Immature natural killer cell (primary cell): ENCODE results near the gene MAGEA2B. TPM values are rescaled to one million over a fixed set of nuclear protein-coding genes. Genes with fewer than 3 reads are reported as not detected.
"Not testable (repeated sequence)": the region's sequence is repeated elsewhere in the genome, so short reads cannot be mapped to it uniquely, and the experiment has no call there.

ENCODE experiments used
- DNase-seq, 3 donors: peaks; one replicate each; pipeline ENCODE4 v3.0.0; 2022; ENCODE audit warnings: mixed read lengths in 1 of 3
- H3K27ac Mint-ChIP-seq, 6 donors: one replicate each; pipeline ENCODE4 v1.8.0; 2020; ENCODE audit warnings: mixed read lengths in 6 of 6, mild to moderate bottlenecking in 5 of 6, inconsistent platforms in 4 of 6, moderate library complexity in 3 of 6
- H3K27me3 Mint-ChIP-seq, 3 donors: one replicate each; pipeline ENCODE4 v1.8.0; 2020 to 2021; ENCODE audit warnings: low read depth in 3 of 3, mild to moderate bottlenecking in 3 of 3, mixed read lengths in 3 of 3, moderate library complexity in 3 of 3, inconsistent platforms in 1 of 3
- H3K36me3 Mint-ChIP-seq, 3 donors: one replicate each; pipeline ENCODE4 v1.8.0; 2020; ENCODE audit warnings: mixed read lengths in 3 of 3, inconsistent platforms in 2 of 3, mild to moderate bottlenecking in 2 of 3
- H3K4me1 Mint-ChIP-seq, 2 donors: one replicate each; pipeline ENCODE4 v1.8.0; 2020; ENCODE audit warnings: inconsistent platforms in 2 of 2, mild to moderate bottlenecking in 2 of 2, mixed read lengths in 2 of 2, moderate library complexity in 1 of 2
- H3K4me3 Mint-ChIP-seq, 5 donors: one replicate each; pipeline ENCODE4 v1.8.0; 2020; ENCODE audit warnings: mild to moderate bottlenecking in 5 of 5, mixed read lengths in 5 of 5, inconsistent platforms in 3 of 5, moderate library complexity in 3 of 5
- H3K9me3 Mint-ChIP-seq, 6 donors: one replicate each; pipeline ENCODE4 v1.8.0; 2020; ENCODE audit warnings: mild to moderate bottlenecking in 6 of 6, mixed read lengths in 6 of 6, inconsistent platforms in 4 of 6, moderate library complexity in 3 of 6
- polyA plus RNA-seq, 3 donors: library from polyadenylated mRNA; unstranded; fragments of 300-500 nt; fragmentation: Illumina TruSeq; gene quantifications; one replicate each; pipeline ENCODE4 v1.2.3, GENCODE V29; 2021

Gene MAGEA2B, protein sequence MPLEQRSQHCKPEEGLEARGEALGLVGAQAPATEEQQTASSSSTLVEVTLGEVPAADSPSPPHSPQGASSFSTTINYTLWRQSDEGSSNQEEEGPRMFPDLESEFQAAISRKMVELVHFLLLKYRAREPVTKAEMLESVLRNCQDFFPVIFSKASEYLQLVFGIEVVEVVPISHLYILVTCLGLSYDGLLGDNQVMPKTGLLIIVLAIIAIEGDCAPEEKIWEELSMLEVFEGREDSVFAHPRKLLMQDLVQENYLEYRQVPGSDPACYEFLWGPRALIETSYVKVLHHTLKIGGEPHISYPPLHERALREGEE
- not detected for polyA plus RNA-seq

DNA sequence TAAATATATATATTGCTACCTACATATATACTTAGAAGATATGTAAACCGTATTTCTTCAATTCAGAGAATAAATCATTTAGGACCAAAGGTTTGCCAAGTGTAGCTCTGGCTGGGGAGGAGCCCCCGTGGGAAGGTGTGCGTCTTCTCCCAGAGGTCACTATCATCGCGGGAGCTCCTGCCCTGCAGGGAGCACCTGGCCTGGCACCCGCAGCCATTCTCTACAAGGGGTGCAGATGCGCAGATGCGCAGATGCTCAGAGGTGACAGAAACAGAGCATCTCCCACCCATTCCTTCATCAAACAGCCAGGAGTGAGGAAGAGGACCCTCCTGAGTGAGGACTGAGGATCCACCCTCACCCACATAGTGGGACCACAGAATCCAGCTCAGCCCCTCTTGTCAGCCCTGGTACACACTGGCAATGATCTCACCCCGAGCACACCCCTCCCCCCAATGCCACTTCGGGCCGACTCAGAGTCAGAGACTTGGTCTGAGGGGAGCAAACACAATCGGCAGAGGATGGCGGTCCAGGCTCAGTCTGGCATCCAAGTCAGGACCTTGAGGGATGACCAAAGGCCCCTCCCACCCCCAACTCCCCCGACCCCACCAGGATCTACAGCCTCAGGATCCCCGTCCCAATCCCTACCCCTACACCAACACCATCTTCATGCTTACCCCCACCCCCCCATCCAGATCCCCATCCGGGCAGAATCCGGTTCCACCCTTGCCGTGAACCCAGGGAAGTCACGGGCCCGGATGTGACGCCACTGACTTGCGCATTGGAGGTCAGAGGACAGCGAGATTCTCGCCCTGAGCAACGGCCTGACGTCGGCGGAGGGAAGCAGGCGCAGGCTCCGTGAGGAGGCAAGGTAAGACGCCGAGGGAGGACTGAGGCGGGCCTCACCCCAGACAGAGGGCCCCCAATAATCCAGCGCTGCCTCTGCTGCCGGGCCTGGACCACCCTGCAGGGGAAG is at the start of gene MAGEA2B:
MAGEA2B (plus strand) TSS at position 814 of the 973 bp plus-strand sequence. CDS start 2,479 bp downstream, outside the sequence.
- not testable (repeated sequence) for H3K9me3 Mint-ChIP-seq, DNase-seq, H3K4me3 Mint-ChIP-seq

DNA sequence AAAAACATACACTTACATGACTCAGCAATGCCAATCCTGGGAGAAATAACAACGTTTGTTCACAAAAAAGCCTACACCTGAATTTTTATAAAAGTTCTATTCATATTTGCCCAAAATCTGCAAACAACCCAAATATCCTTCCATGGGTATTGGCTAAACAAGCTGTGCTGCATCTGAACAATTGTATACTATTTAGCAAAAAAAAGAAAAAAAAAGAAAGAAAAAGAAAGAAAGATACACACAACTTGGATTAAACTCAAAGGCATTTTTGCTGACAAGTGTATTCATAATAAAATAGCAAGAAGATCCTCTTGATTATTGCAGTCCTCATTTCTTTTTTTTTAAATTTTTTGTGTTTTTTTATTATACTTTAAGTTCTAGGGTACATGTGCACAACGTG is 40.3 kb upstream of the MAGEA2B start:
- H3K4me1 Mint-ChIP-seq, result no peaks in the 10 kb centered on the region
- H3K36me3 Mint-ChIP-seq, result no peaks in the 10 kb centered on the region
- no peak for DNase-seq
- peaks cover 1 to 15% (median 2%) of the 10 kb centered on the region in 3 donors for H3K27me3 Mint-ChIP-seq
- H3K27ac Mint-ChIP-seq, result no peak overlapping the region
- peaks cover 0 to 1% (median 0%) of the 10 kb centered on the region in 6 donors for H3K9me3 Mint-ChIP-seq
- no peak overlapping the region for H3K4me3 Mint-ChIP-seq

More for the DNA sequence above, at the start of gene MAGEA2B:
- not testable (repeated sequence) for H3K4me1 Mint-ChIP-seq, H3K27ac Mint-ChIP-seq, H3K36me3 Mint-ChIP-seq, H3K27me3 Mint-ChIP-seq

DNA sequence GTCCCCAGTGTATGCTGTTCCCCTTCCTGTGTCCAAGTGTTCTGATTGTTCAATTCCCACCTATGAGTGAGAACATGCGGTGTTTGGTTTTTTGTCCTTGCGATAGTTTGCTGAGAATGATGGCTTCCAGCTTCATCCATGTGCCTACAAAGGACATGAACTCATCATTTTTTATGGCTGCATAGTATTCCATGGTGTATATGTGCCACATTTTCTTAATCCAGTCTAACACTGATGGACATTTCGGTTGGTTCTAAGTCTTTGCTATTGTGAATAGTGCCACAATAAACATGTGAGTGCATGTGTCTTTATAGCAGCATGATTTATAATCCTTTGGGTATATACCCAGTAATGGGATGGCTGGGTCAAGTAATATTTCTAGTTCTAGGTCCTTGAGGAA is 39.8 kb upstream of the MAGEA2B start:
- not testable (repeated sequence) for H3K36me3 Mint-ChIP-seq, H3K27ac Mint-ChIP-seq, H3K4me1 Mint-ChIP-seq, H3K9me3 Mint-ChIP-seq, DNase-seq, H3K4me3 Mint-ChIP-seq
- H3K27me3 Mint-ChIP-seq, result peaks cover 1 to 15% (median 2%) of the 10 kb centered on the region in 3 donors

DNA sequence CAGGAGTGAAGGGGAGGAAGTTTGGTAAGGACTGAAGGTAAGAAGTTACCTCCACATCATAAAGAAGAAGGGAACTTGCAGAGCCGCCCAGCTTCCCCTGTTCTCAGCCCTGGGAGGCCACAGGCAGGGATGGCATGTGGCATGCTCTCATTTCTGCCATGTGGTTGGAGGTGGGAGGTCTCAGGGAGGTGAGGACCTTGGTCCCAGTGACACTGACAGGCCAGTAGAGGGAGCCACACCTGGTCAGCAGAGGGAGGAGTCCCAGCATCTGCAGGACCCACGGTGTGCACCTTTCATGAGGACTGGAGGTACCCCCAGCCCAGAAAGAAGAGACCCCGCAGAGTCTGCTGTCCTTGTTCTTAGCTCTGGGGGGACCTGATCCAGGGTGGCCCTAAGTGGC is 33.4 kb upstream of the MAGEA2B start:
- not testable (repeated sequence) for DNase-seq, H3K9me3 Mint-ChIP-seq, H3K4me1 Mint-ChIP-seq, H3K4me3 Mint-ChIP-seq, H3K27ac Mint-ChIP-seq, H3K27me3 Mint-ChIP-seq, H3K36me3 Mint-ChIP-seq

DNA sequence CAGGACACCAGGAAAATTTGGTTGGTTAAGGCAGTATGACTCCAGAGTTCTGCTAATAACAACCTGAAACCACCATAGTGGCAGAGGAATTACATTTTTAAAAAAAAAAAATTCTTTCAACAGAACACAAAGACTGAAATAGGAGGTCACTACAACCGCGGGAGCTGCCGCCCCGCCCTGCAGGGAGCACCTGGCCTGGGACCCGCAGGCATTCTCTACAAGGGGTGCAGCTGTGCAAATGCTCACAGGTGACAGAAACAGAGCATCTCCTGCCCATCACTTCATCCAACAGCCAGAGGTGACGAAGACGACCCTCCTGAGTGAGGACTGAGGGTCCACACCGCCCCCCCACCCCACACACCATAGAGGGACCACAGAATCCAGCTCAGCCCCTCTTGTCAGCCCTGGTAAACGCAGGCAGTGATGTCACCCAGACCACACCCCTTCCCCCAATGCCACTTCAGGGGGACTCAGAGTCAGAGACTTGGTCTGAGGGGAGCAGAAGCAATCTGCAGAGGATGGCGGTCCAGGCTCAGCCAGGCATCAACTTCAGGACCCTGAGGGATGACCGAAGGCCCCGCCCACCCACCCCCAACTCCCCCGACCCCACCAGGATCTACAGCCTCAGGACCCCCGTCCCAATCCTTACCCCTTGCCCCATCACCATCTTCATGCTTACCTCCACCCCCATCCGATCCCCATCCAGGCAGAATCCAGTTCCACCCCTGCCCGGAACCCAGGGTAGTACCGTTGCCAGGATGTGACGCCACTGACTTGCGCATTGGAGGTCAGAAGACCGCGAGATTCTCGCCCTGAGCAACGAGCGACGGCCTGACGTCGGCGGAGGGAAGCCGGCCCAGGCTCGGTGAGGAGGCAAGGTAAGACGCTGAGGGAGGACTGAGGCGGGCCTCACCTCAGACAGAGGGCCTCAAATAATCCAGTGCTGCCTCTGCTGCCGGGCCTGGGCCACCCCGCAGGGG is 16.2 kb upstream of the MAGEA2B start, which contains the start of gene MAGEA3:
MAGEA3 (plus strand) TSS at position 843 of the 980 bp plus-strand sequence. CDS start 2,039 bp downstream, outside the sequence.
- H3K9me3 Mint-ChIP-seq, result not testable (repeated sequence)

DNA sequence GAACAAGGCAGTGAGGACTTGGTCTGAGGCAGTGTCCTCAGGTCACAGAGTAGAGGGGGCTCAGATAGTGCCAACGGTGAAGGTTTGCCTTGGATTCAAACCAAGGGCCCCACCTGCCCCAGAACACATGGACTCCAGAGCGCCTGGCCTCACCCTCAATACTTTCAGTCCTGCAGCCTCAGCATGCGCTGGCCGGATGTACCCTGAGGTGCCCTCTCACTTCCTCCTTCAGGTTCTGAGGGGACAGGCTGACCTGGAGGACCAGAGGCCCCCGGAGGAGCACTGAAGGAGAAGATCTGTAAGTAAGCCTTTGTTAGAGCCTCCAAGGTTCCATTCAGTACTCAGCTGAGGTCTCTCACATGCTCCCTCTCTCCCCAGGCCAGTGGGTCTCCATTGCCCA is 14.0 kb upstream of the MAGEA2B start:
- H3K36me3 Mint-ChIP-seq, H3K27me3 Mint-ChIP-seq, H3K9me3 Mint-ChIP-seq, H3K27ac Mint-ChIP-seq, H3K4me3 Mint-ChIP-seq, DNase-seq, H3K4me1 Mint-ChIP-seq: not testable (repeated sequence)

More for the DNA sequence above, 16.2 kb upstream of the MAGEA2B start, which contains the start of gene MAGEA3:
- not testable (repeated sequence) for H3K27me3 Mint-ChIP-seq, H3K4me3 Mint-ChIP-seq, H3K27ac Mint-ChIP-seq, DNase-seq, H3K36me3 Mint-ChIP-seq, H3K4me1 Mint-ChIP-seq

DNA sequence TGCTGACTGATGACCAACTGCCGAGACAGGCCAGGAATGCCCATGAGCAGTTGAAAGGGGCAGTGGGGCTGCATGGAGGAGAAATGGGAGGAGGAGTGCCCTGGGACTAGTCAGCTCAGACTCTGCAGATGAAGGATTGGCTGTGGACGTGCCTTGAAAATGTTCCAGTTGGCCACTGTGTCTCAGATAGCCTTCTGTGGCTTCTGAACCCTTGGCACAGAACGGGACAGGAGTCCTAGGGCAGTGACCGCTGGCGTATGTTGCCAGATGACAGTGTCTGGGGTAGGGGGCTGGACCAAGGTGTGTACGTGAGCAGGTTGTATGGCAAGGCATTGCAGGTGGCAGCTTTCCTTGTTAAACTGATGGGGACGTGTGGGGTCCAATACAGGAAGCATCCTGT is 7.9 kb upstream of the MAGEA2B start:
- not testable (repeated sequence) for H3K4me3 Mint-ChIP-seq, H3K36me3 Mint-ChIP-seq, H3K4me1 Mint-ChIP-seq, DNase-seq, H3K9me3 Mint-ChIP-seq, H3K27me3 Mint-ChIP-seq, H3K27ac Mint-ChIP-seq

DNA sequence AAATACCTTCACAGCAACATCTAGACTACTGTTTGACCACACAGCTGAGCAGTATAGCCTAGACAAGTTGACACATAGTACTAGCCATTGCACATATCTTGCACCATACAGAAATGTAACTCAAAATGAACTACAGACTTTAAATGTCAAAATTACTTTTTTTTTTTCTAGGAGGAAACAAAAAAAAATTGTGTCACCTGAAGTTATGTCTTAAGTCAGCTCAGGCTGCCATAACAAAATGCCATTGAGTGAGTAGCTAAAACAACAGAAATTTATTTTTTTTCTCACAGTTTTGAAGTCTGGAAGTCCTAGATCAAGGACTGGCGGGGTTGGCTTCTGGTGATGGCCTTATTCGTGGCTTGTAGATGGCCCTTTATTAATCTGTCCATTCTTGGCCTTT is 5.3 kb upstream of the MAGEA2B start, which contains the start of gene CSAG2:
CSAG2 (minus strand) TSS at position 101 of the 400 bp plus-strand sequence. CDS start 161 bp downstream, outside the sequence.
- not testable (repeated sequence) for H3K4me1 Mint-ChIP-seq, H3K27ac Mint-ChIP-seq, H3K9me3 Mint-ChIP-seq, H3K36me3 Mint-ChIP-seq, H3K27me3 Mint-ChIP-seq, H3K4me3 Mint-ChIP-seq, DNase-seq

DNA sequence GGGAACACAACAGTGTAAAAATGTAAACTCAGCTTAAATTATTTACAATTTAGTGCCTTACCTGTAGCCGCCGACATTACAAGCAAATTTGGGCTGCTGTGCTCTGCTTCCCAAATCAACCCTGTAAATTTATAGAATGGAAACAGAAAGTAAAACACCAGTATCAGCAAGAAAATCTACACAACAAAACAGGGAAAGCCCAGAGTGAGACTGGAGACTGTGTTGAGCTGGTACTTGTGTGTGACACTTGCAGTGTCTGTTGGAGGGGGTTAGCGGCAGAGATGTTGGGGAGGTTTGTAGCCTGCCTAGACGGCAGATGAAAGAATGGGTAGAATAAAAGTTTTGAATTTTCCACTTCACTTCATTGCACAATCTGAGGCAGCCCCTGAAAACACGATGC is 1.2 kb upstream of the MAGEA2B start:
- not testable (repeated sequence) for H3K27me3 Mint-ChIP-seq, H3K4me1 Mint-ChIP-seq, DNase-seq, H3K27ac Mint-ChIP-seq, H3K9me3 Mint-ChIP-seq, H3K36me3 Mint-ChIP-seq, H3K4me3 Mint-ChIP-seq

DNA sequence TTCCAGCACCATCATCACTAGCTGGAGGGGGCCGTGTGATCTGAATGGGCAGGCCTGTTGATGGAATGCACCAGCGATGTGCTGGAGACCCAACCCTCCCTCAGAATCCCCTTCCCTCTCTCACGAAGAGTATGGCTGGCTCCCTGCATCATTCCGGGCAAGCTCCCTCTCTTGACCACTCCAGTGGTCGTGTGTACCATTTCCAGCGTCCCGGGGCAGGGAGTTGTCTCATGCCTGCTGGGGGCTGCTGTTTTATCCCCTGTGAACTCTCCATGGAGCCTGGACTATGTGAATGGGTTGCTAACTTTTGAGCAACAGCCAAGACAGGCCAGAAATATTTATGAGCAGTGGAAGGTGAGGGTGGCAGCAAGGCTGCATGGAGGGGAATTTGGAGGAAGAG is 11.0 kb downstream of the MAGEA2B start:
- no peak overlapping the region for H3K4me3 Mint-ChIP-seq
- no peak for DNase-seq
- peaks cover 0 to 16% (median 2%) of the 10 kb centered on the region in 3 donors for H3K27me3 Mint-ChIP-seq
- H3K36me3 Mint-ChIP-seq, result no peaks in the 10 kb centered on the region
- no peaks in the 10 kb centered on the region for H3K9me3 Mint-ChIP-seq
- no peak overlapping the region for H3K27ac Mint-ChIP-seq
- no peaks in the 10 kb centered on the region for H3K4me1 Mint-ChIP-seq

DNA sequence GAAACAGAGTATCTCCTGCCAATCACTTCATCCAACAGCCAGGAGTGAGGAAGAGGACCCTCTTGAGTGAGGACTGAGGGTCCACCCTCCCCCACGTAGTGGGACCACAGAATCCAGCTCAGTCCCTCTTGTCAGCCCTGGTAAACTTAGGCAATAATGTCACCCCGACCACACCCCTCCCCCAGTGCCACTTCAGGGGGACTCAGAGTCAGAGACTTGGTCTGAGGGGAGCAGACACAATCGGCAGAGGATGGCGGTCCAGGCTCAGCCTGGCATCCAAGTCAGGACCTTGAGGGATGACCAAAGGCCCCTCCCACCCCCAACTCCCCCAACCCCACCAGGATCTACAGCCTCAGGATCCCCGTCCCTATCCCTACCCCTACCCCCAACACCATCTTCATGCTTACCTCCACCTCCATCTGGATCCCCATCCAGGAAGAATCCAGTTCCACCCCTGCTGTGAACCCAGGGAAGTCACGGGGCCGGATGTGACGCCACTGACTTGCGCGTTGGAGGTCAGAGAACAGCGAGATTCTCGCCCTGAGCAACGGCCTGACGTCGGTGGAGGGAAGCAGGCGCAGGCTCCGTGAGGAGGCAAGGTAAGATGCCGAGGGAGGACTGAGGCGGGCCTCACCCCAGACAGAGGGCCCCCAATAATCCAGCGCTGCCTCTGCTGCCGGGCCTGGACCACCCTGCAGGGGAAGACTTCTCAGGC is 19.0 kb downstream of the MAGEA2B start, which contains the start of the genes CSAG1 and MAGEA12:
CSAG1 (minus strand) TSS at position 461 of the 715 bp plus-strand sequence. CDS start 1,261 bp downstream, outside the sequence.
MAGEA12 (plus strand) TSS at position 497 of the 715 bp plus-strand sequence. CDS start 2,405 bp downstream, outside the sequence.
- Mint-ChIP-seq H3K36me3 (no peaks in the 10 kb centered on the region), H3K27me3 (peaks cover 2 to 3% (median 3%) of the 10 kb centered on the region in 3 donors), H3K27ac (no peak within 1 kb of the TSS), H3K9me3 (no peaks in the 10 kb centered on the region), H3K4me3 (no peak within 1 kb of the TSS), H3K4me1 (no peaks in the 10 kb centered on the region)
- no peak for DNase-seq

DNA sequence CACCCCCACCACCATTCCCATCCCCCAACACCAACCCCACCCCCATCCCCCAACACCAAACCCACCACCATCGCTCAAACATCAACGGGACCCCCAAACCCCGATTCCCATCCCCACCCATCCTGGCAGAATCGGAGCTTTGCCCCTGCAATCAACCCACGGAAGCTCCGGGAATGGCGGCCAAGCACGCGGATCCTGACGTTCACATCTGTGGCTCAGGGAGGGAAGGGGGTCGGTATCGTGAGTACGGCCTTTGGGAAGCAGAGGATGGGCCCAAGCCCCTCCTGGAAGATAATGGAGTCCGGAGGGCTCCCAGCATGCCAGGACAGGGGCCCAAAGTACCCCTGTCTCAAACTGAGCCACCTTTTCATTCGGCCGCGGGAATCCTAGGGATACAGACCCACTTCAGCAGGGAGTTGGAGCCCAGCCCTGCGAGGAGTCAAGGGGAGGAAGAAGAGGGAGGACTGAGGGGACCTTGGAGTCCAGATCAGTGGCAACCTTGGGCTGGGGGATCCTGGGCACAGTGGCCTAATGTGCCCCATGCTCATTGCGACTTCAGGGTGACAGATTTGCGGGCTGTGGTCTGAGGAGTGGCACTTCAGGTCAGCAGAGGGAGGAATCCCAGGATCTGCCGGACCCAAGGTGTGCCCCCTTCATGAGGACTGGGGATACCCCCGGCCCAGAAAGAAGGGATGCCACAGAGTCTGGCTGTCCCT is 19.9 kb downstream of the MAGEA2B start:
- not testable (repeated sequence) for H3K9me3 Mint-ChIP-seq, H3K27me3 Mint-ChIP-seq, H3K27ac Mint-ChIP-seq

More for the DNA sequence above, 19.9 kb downstream of the MAGEA2B start:
- H3K4me3 Mint-ChIP-seq, DNase-seq, H3K36me3 Mint-ChIP-seq, H3K4me1 Mint-ChIP-seq: not testable (repeated sequence)
